Liver (tissue), 3 donors: ENCODE results near the gene ZNF26.

ENCODE experiments used
- CTCF ChIP-seq: fragments of 150-350 bp; IDR thresholded peaks from 2 replicates; pipeline ENCODE4 v1.5.1; 2017; ENCODE audit warnings: improper control_type of control experiment, low read depth, low read length; ENCODE audit not compliant: missing input control
- EGR1 ChIP-seq, 2 donors: IDR thresholded peaks; 2 replicates each; pipeline ENCODE4 v1.6.1; 2016 to 2018; ENCODE audit warnings: antibody characterized with exemption in 2 of 2, low read depth in 2 of 2
- HNF4G ChIP-seq: IDR thresholded peaks from 2 replicates; pipeline ENCODE4 v1.6.1; 2016; ENCODE audit warnings: antibody characterized with exemption
- JUND ChIP-seq, 2 donors: IDR thresholded peaks; 2 replicates each; pipeline ENCODE4 v1.6.1; 2016; ENCODE audit warnings: antibody characterized with exemption in 2 of 2
- MAX ChIP-seq: IDR thresholded peaks from 2 replicates; pipeline ENCODE4 v1.6.1; 2016; ENCODE audit warnings: antibody characterized with exemption
- SP1 ChIP-seq: IDR thresholded peaks from 2 replicates; pipeline ENCODE4 v1.6.1; 2018; ENCODE audit warnings: antibody characterized with exemption, mild to moderate bottlenecking
- donor health status: healthy.
- donor health status: healthy.

DNA sequence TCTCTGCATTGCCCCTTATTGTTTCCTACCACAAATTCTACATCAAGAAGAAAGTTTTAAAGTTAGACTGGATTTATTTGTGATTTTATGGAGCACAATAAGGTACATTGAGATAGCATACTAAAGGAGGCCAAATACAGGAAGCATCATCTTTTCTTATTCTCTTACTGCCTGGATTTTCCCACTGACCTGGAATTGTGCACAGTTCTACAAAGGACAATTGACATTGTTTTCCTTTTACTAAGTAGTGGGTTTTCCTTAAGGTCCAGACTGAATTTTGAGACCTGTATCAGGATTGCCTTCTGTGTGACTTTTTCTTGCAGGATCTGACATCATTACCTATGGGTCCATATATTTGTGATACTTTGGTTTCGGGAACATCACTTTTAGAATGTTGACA, 75.8 kb downstream of the ZNF26 start:
- TF ChIP-seq SP1 (no peak), EGR1 (IDR thresholded peaks at IDR 0.05; ENCODE audit: low read depth in 2 of 2) (no peak), CTCF (no peak), MAX (no peak), JUND (IDR thresholded peaks at IDR 0.05) (no peak), HNF4G (no peak)
